ENCODE data around the gene C1orf35.
A peak's percentile ranks its signal among the peaks of the same experiment; 100 is the strongest.
"Not testable (repeated sequence)": the region's sequence is repeated elsewhere in the genome, so short reads cannot be mapped to it uniquely, and the experiment has no call there.

C1orf35 gene

DNA sequence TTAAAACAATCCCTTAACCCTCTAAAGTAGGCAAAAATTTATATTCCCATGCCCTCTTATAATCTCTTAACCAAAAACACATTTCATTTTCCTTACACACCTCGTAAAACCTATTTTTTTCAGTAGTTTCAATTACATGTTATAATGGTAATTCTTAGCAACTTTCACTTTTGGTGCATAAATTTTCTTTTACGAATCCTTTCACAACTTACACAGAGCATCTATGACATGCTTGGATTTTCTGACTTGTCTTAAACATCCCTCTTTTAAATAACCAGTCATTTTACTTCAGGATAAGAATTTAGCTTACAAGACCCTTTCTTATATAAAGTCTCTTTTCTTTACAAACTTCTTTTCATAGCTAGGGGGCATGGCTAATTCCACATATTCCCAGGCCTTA lies 14.9 kb upstream of the C1orf35 start:
- no peaks in the 10 kb centered on the region for H3K4me1 ChIP-seq (ENCODE audit: insufficient read depth, low read length)
- H3K4me3 ChIP-seq (ENCODE audit: low read depth in 1 of 2, low read length in 2 of 2): no peak overlapping the region
- no peak overlapping the region for H3K27ac ChIP-seq (ENCODE audit: low read depth, low read length)
- H3K9me3 ChIP-seq (ENCODE audit: low read length): no peaks in the 10 kb centered on the region
- H3K9ac ChIP-seq (ENCODE audit: low read length): no peak overlapping the region
- H3K36me3 ChIP-seq (ENCODE audit: insufficient read depth, low read length): no peaks in the 10 kb centered on the region
- no peaks in the 10 kb centered on the region for H3K27me3 ChIP-seq (ENCODE audit: control insufficient read depth in 1 of 2, insufficient read depth in 2 of 2, low read length in 2 of 2)

DNA sequence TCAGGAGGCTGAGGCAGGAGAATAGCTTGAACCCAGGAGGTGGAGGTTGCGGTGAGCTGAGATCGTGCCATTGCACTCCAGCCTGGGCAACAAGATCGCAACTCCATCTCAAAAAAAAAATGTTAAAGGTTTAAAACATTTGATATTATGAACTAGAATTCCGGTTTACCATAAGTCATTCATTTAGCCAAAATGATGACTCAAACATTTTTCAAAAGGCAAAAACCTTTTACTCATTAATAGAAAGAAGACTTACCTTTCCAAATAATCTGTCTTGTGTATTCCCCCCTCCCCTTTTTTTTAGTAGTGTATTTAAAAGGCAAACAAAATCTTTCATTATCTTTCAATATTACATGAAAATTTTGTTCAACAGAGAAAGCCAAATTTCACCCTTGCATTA lies 14.2 kb upstream of the C1orf35 start:
- Histone ChIP-seq H3K27me3 (ENCODE audit: control insufficient read depth in 1 of 2, insufficient read depth in 2 of 2, low read length in 2 of 2) (no peaks in the 10 kb centered on the region), H3K27ac (ENCODE audit: low read depth, low read length) (no peak overlapping the region), H3K4me3 (ENCODE audit: low read depth in 1 of 2, low read length in 2 of 2) (no peak overlapping the region), H3K9ac (ENCODE audit: low read length) (no peak overlapping the region), H3K4me1 (ENCODE audit: insufficient read depth, low read length) (no peaks in the 10 kb centered on the region), H3K9me3 (ENCODE audit: low read length) (no peaks in the 10 kb centered on the region), H3K36me3 (ENCODE audit: insufficient read depth, low read length) (no peaks in the 10 kb centered on the region)

GRCh38 chr1:228114827-228115226 lies 11.7 kb upstream of the C1orf35 start:
- Histone ChIP-seq H3K27me3 (ENCODE audit: control insufficient read depth in 1 of 2, insufficient read depth in 2 of 2, low read length in 2 of 2) (no peaks in the 10 kb centered on the region), H3K4me1 (ENCODE audit: insufficient read depth, low read length) (peaks cover 6% of the 10 kb centered on the region), H3K9ac (ENCODE audit: low read length) (no peak overlapping the region), H3K27ac (ENCODE audit: low read depth, low read length) (no peak overlapping the region), H3K4me3 (ENCODE audit: low read depth in 1 of 2, low read length in 2 of 2) (no peak overlapping the region), H3K36me3 (ENCODE audit: insufficient read depth, low read length) (no peaks in the 10 kb centered on the region), H3K9me3 (ENCODE audit: low read length) (no peaks in the 10 kb centered on the region)

DNA sequence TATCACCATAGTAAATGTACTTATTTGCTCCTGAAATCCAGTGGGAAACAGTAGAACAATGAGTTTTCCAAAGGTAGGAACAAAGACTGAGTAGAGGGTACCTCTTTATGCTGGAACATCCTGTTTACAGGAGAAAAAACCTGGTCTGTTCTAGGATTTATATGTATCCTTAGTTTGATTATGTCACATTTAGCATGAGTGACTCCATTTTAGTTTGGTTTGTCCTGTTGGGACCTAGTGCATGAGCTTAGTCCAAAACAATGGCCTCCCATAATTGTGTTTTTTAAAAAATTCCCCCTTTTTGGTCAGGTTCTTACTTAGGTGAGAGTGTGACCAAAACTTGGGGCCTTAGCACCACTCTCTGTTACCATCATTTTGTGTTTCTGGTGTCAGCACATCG lies 9.5 kb upstream of the C1orf35 start:
- Histone ChIP-seq H3K4me3 (ENCODE audit: low read depth in 1 of 2, low read length in 2 of 2) (no peak overlapping the region), H3K36me3 (ENCODE audit: insufficient read depth, low read length) (no peaks in the 10 kb centered on the region), H3K4me1 (ENCODE audit: insufficient read depth, low read length) (peaks cover 18% of the 10 kb centered on the region)

GRCh38 chr1:228112167-228112566 lies 9.0 kb upstream of the C1orf35 start:
- no peaks in the 10 kb centered on the region for H3K9me3 ChIP-seq (ENCODE audit: low read length)
- H3K4me1 ChIP-seq (ENCODE audit: insufficient read depth, low read length): peaks cover 20% of the 10 kb centered on the region
- H3K36me3 ChIP-seq (ENCODE audit: insufficient read depth, low read length): no peaks in the 10 kb centered on the region
- H3K27me3 ChIP-seq (ENCODE audit: control insufficient read depth in 1 of 2, insufficient read depth in 2 of 2, low read length in 2 of 2): no peaks in the 10 kb centered on the region
- no peak overlapping the region for H3K4me3 ChIP-seq (ENCODE audit: low read depth in 1 of 2, low read length in 2 of 2)
- no peak overlapping the region for H3K27ac ChIP-seq (ENCODE audit: low read depth, low read length)
- no peak overlapping the region for H3K9ac ChIP-seq (ENCODE audit: low read length)

More for the DNA sequence above, 9.5 kb upstream of the C1orf35 start:
- Histone ChIP-seq H3K27ac (ENCODE audit: low read depth, low read length) (no peak overlapping the region), H3K9me3 (ENCODE audit: low read length) (no peaks in the 10 kb centered on the region), H3K27me3 (ENCODE audit: control insufficient read depth in 1 of 2, insufficient read depth in 2 of 2, low read length in 2 of 2) (no peaks in the 10 kb centered on the region), H3K9ac (ENCODE audit: low read length) (no peak overlapping the region)

DNA sequence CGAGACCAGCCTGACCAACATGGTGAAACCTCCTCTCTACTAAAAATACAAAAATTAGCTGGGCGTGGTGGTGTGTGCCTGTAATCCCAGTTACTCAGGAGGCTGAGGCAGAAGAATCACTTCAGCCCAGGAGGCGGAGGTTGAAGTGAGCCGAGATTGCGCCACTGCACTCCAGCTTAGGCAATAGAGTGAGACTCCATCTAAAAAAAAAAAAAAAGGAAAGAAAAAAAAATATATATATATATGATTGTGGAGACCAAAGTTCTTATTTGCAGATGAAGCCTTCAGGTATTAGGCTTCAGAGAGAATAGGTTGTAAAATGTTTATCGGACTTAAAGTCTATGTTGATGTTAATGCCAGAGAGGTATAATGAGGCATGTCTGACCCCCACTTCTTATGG lies 8.2 kb upstream of the C1orf35 start:
- H3K27ac ChIP-seq (ENCODE audit: low read depth, low read length); H3K9me3 ChIP-seq (ENCODE audit: low read length); H3K27me3 ChIP-seq (ENCODE audit: control insufficient read depth in 1 of 2, insufficient read depth in 2 of 2, low read length in 2 of 2); H3K9ac ChIP-seq (ENCODE audit: low read length); H3K4me3 ChIP-seq (ENCODE audit: low read depth in 1 of 2, low read length in 2 of 2); H3K36me3 ChIP-seq (ENCODE audit: insufficient read depth, low read length): not testable (repeated sequence)
- H3K4me1 ChIP-seq (ENCODE audit: insufficient read depth, low read length): peaks cover 20% of the 10 kb centered on the region

DNA sequence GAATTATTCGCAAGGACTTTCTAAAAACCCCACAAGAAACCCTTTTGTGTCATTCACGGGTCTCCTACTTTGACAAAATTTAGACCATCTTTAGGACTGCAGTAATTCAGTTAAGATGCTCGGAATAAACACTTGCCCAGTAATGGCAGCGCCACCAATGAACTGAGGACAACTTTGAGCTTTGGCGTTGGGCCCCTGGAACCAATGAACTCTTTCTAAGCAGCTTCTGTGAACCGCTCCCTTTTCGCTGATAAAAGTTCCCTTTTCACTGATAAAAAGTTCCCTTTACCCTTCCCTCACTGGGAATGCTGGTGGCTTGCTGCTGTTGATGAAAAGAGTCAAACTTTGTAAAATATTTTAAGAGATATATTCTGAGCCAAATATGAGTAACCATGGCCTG lies 7.4 kb upstream of the C1orf35 start:
- Histone ChIP-seq H3K4me3 (ENCODE audit: low read depth in 1 of 2, low read length in 2 of 2) (peak overlapping the region in 1 of 2 donors; percentile 94), H3K27ac (ENCODE audit: low read depth, low read length) (peak overlapping the region; percentile 3), H3K36me3 (ENCODE audit: insufficient read depth, low read length) (peaks cover 12% of the 10 kb centered on the region), H3K27me3 (ENCODE audit: control insufficient read depth in 1 of 2, insufficient read depth in 2 of 2, low read length in 2 of 2) (no peaks in the 10 kb centered on the region), H3K9me3 (ENCODE audit: low read length) (no peaks in the 10 kb centered on the region), H3K4me1 (ENCODE audit: insufficient read depth, low read length) (peaks cover 20% of the 10 kb centered on the region), H3K9ac (ENCODE audit: low read length) (no peak overlapping the region)

DNA sequence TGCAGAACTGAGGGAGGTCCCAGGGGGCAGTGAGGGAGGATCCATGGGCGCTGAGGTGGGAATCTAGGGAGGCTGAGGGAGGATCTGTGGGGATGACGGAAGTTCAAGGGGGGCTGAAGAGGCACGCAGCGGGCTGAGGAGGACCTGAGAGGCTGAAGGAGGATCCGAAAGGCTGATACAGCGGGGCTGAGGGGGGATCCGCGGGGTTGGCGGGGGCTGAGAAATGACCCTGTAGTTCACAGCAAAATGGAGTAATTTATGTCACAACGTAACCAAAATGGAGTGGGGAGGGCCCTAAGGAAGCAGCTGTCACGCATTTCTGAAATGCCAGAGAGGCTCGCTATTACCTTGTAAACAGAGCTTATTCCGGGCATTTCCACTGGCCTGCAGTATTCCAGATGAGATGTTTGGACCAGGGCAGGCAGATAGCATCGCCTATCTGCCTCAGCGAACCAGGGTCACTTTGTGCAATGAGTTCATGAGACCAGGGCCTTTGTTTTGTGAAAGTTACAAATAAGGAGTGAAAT lies 6.9 kb upstream of the C1orf35 start:
- H3K36me3 ChIP-seq (ENCODE audit: insufficient read depth, low read length): peaks cover 12% of the 10 kb centered on the region
- no peaks in the 10 kb centered on the region for H3K9me3 ChIP-seq (ENCODE audit: low read length)
- peaks cover 20% of the 10 kb centered on the region for H3K4me1 ChIP-seq (ENCODE audit: insufficient read depth, low read length)
- peak overlapping the region; percentile 83 to 94 for H3K4me3 ChIP-seq (ENCODE audit: low read depth in 1 of 2, low read length in 2 of 2)
- peak overlapping the region; percentile 93 for H3K27ac ChIP-seq (ENCODE audit: low read depth, low read length)
- H3K9ac ChIP-seq (ENCODE audit: low read length): peak overlapping the region; percentile 96
- no peaks in the 10 kb centered on the region for H3K27me3 ChIP-seq (ENCODE audit: control insufficient read depth in 1 of 2, insufficient read depth in 2 of 2, low read length in 2 of 2)

- H3K9ac ChIP-seq (ENCODE audit: low read length): peak within 1 kb of the TSS; percentile 98
- no peaks in the 10 kb centered on the region for H3K9me3 ChIP-seq (ENCODE audit: low read length)
- H3K4me3 ChIP-seq (ENCODE audit: low read depth in 1 of 2, low read length in 2 of 2): peak within 1 kb of the TSS; percentile 83 to 94
- H3K36me3 ChIP-seq (ENCODE audit: insufficient read depth, low read length): peaks cover 12% of the 10 kb centered on the region
- peak within 1 kb of the TSS; percentile 93 for H3K27ac ChIP-seq (ENCODE audit: low read depth, low read length)
- no peaks in the 10 kb centered on the region for H3K27me3 ChIP-seq (ENCODE audit: control insufficient read depth in 1 of 2, insufficient read depth in 2 of 2, low read length in 2 of 2)
- H3K4me1 ChIP-seq (ENCODE audit: insufficient read depth, low read length): peaks cover 23% of the 10 kb centered on the region
Observed at GRCh38 chr1:228109073-228109961, 6.2 kb upstream of the C1orf35 start, which contains the start of gene MRPL55. MRPL55 (minus strand) TSS chr1:228109299; CDS start chr1:228108260, 1,039 bp downstream.

DNA sequence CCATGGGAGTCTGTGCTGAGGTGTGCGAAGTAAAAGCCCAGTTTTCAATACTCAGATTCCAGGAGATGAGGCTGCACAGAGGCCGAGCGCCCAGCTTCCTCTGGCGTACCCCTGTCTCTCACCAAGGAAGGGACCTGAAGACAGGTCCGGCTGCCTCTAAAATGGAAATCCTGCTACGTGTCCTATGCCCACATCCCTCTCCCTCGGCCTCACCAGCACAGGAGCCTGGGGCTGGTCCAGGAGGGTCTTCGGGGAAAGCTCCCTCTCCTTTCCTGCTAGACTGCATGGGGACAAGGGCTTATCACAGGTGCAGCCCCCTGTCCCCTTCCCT lies 5.6 kb upstream of the C1orf35 start:
- Histone ChIP-seq H3K4me1 (ENCODE audit: insufficient read depth, low read length) (peaks cover 29% of the 10 kb centered on the region), H3K9ac (ENCODE audit: low read length) (peak overlapping the region; percentile 98), H3K9me3 (ENCODE audit: low read length) (no peaks in the 10 kb centered on the region), H3K36me3 (ENCODE audit: insufficient read depth, low read length) (peaks cover 12% of the 10 kb centered on the region), H3K27ac (ENCODE audit: low read depth, low read length) (peak overlapping the region; percentile 93), H3K4me3 (ENCODE audit: low read depth in 1 of 2, low read length in 2 of 2) (peak overlapping the region; percentile 83 to 94), H3K27me3 (ENCODE audit: control insufficient read depth in 1 of 2, insufficient read depth in 2 of 2, low read length in 2 of 2) (no peaks in the 10 kb centered on the region)

DNA sequence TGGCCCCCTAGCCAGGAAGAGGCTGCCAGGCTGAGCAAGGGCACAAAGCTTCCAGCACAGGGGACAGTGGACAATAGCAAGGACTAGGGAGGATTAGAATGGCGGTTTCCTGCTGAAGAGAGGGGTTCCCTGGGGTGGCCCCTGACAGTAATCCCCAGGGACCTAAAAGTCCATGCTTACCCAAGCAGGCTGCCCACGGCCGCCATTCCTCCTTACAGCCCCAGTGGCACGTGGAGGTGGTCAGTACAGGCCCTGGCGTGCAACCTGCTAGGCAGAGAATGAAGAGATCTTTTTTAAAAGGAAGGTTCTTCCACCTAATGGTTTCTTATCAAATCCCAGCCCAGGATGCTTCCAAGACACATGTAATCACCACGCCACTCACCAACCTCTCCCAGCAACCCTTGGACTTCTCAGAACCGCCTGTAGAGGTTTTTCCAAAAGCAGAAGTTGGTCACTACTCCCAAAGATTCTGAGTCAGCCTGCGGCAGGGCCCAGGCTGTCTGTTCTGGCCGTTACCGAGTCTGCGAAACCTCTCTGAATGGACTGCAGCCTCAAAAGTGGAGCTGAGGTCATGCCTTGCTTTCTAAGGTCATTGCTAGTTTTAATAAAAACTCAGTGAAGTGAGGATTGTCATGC lies 5.0 kb upstream of the C1orf35 start:
- Histone ChIP-seq H3K4me1 (ENCODE audit: insufficient read depth, low read length) (peaks cover 30% of the 10 kb centered on the region), H3K27ac (ENCODE audit: low read depth, low read length) (peak overlapping the region; percentile 93), H3K27me3 (ENCODE audit: control insufficient read depth in 1 of 2, insufficient read depth in 2 of 2, low read length in 2 of 2) (no peaks in the 10 kb centered on the region), H3K4me3 (ENCODE audit: low read depth in 1 of 2, low read length in 2 of 2) (peak overlapping the region; percentile 83 to 94), H3K9ac (ENCODE audit: low read length) (peak overlapping the region; percentile 98), H3K9me3 (ENCODE audit: low read length) (no peaks in the 10 kb centered on the region), H3K36me3 (ENCODE audit: insufficient read depth, low read length) (peaks cover 12% of the 10 kb centered on the region)
